Fibroblast of lung (primary cell): ENCODE results near the gene CYP11A1.

Experiments
- EZH2 ChIP-seq: IDR thresholded peaks from 2 replicates; pipeline ENCODE4 v1.5.1; 2012; ENCODE audit warnings: low read length, control low read depth, mild to moderate bottlenecking; ENCODE audit errors: missing control alignments
- TF ChIP-seq, protein P1 (sequence below), 2 donors: IDR thresholded peaks in 1 of 2; conservative IDR thresholded peaks in 1 of 2; 1 replicate in 1 of 2; 2 replicates in 1 of 2; pipeline ENCODE4 v1.5.1; 2011 to 2012; ENCODE audit warnings: low read length in 2 of 2, control low read depth in 1 of 2, inconsistent platforms in 1 of 2, low read depth in 1 of 2, mild to moderate bottlenecking in 1 of 2

GRCh38 chr15:74369084-74369745 lies 1.8 kb upstream of the CYP11A1 start:
- TF ChIP-seq, protein P1, sequence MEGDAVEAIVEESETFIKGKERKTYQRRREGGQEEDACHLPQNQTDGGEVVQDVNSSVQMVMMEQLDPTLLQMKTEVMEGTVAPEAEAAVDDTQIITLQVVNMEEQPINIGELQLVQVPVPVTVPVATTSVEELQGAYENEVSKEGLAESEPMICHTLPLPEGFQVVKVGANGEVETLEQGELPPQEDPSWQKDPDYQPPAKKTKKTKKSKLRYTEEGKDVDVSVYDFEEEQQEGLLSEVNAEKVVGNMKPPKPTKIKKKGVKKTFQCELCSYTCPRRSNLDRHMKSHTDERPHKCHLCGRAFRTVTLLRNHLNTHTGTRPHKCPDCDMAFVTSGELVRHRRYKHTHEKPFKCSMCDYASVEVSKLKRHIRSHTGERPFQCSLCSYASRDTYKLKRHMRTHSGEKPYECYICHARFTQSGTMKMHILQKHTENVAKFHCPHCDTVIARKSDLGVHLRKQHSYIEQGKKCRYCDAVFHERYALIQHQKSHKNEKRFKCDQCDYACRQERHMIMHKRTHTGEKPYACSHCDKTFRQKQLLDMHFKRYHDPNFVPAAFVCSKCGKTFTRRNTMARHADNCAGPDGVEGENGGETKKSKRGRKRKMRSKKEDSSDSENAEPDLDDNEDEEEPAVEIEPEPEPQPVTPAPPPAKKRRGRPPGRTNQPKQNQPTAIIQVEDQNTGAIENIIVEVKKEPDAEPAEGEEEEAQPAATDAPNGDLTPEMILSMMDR (conservative IDR thresholded peaks at IDR 0.05 in 1 of 2, IDR thresholded peaks at IDR 0.05 in 1 of 2; ENCODE audit: low read depth in 1 of 2, low read length in 2 of 2), result no peak
- TF ChIP-seq EZH2, result no peak
